GM18873 (cell line): Measurements from ENCODE around the gene CASQ1.

Experiments
- ATAC-seq: cut with Tn5 transposase; IDR thresholded peaks from one replicate; pipeline ENCODE4 v1.9.1; 2021; ENCODE audit warnings: mild to moderate bottlenecking, moderate library complexity, moderate number of reproducible peaks; ENCODE audit not compliant: unreplicated experiment, low FRiP score

The CASQ1 gene

GRCh38 chr1:160222546-160222945 lies 32.2 kb downstream of the CASQ1 start:
- ATAC-seq = no peak

GRCh38 chr1:160224606-160225005 lies 34.2 kb downstream of the CASQ1 start:
- no peak for ATAC-seq

DNA sequence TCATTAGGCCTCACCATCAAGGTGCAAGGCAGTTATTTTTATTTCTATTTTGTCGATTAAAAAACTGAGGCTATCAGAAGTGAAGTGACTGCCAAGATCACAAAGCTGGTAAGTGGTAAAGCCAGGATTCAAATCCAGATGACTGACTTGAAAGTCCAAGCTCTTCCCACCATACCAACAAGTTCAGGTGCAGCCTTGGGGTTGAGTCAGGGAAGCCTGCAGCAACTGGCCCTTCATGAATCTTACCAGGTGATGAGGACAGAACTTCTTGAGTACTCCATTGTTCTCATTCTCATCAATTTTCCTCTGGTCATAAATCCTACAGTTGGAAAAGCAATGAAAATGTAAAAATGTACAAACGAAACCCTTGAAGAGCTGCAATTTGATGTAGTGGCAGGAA lies 35.0 kb downstream of the CASQ1 start:
- ATAC-seq = no peak

- no peak for ATAC-seq
Measured at GRCh38 chr1:160226623-160227022, 36.2 kb downstream of the CASQ1 start.

DNA sequence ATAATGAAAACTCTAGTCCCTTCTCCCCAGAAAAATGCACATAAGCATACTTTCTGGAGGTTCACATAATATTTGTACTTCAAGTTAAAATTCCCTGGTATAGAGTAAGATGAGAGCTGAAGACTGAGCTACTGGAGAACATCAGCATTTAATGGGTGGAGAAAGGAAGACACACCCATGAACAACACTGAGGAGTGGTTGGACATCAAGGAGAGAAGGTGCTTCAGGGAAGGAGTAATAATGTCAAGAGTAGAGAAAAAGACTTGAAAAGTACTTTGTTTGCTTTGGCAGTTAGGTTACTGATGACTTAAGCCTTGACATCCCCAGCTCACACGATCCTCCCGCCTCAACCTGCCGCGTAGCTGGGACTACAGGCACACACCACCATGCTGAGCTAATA lies 36.7 kb downstream of the CASQ1 start:
- no peak for ATAC-seq

DNA sequence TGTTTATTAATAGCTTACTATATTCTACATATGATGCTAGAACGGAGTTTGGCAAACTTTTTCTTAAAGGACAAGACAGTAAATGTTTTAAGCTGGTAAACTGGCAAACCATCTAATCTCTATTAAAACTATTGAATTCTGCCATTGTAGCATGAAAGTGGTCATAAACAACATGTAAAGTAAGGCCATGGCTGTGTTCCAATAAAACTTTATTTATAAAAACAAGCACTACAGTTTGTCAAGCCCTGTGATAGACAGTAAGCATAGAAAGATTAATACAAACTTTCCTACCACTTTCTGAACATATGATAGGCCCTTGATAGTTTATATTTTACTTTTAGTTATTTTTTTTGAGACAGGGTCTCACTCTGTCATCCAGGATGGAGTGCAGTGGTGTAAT lies 37.2 kb downstream of the CASQ1 start:
- ATAC-seq = no peak

DNA sequence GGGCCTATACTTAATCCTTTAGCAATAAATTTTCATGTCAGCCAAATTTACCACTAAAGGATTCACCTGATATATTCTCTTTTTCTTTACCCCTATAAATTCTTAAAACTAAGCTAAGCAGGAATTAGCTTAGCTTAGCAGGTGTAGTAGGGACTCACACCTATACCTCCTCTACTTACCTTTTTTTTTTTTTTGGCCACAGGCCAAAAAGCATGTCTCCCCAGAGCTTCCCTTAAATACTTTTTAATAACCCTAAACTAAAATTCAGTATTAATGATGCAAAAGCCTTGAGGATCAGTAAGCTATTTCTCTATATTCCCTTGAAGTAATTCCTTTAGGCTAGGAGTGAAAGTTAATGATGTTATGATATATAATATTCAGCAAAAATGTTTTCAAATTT lies 38.1 kb downstream of the CASQ1 start:
- no peak for ATAC-seq

DNA sequence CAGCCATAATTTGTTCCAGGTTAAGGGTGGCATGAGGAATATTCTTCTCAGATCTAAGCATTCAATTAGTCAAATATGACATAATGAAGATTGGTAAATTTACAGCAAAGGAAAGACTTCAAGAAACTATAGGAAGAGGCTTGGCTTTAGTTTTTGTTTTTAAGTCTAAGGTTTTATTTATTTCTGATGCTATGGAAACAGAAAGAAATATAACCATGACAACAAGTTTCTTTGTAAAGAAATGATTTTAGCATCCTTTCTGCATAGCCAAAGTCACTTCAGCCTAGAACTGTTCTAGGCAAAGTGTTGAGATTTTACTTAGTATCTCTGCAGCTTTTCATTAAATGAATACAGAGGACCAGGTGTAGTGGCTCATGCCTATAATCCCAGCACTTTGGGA lies 42.5 kb downstream of the CASQ1 start:
- no peak for ATAC-seq

DNA sequence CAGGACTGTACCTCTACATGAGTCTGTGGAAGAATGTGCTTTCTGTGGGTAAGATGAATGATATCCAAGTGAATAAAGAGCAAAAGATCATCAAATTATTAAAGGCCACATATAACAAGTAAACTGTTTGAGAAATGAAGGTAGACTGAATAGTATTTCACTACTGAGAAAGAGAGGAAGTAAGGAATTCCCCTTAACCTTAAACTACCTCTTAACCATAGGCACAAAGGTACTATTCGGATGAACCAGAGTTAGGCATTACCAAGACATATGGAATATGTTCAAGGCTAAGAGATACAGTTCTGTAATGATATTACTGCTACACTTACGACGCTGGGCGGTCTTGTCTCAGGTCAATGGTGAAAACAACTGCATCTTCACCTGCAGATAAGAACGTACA lies 46.4 kb downstream of the CASQ1 start:
- ATAC-seq = no peak

GRCh38 chr1:160237558-160237957 lies 47.2 kb downstream of the CASQ1 start:
- no peak for ATAC-seq

GRCh38 chr1:160238408-160238807 lies 48.0 kb downstream of the CASQ1 start:
- ATAC-seq = no peak

DNA sequence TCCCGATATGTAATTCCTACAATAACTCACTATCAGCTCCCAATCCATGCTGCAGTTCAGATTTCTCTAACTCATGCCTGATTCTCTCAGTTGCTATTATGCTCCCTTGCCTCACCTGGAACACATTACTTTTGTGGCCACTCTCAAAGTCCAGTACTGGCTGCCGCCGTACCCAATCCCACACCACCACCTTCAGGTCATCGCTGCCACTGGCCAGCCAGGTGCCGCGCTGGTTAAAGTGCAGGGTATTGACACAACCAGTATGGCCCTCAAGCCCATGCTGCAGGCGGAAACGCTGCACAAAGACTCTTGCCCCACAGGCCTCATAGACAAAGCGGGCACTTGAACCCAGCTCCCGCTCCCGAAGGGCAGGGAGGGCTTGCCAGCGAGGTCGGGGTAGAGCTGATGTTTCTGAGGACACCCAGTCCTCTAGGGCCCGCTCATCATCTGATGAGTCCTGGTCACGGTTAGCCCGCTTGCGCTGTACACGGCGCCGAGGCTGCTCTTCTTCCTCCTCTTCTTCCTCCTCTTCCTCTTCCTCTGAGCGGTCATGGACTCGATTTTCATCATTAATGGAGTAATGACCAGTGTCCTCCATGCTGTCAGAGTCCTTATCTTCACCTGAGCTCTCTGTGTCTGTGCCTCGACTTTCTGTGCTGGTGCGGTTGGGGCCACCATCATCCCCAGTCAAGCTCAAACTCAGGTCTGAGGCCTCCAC lies 49.4 kb downstream of the CASQ1 start:
- no peak for ATAC-seq

DNA sequence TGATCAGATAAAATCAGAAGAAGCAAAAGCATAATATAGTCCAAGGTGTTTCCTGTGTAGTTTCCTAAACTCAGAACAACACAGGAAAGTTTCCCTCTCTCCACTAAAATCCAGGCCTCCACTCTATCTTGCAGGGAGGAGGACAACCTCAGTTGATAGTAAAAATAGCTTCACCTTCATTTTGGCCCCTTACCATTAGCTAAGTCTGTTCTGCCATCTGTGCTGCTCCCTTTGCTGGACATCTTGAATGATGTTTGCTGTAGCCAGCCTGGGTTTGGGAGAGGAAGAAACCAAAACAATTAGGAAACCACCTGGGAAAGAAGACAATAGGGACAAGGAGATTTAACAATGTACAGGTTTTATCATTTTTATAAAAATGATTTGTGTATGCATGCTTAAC lies 53.4 kb downstream of the CASQ1 start:
- no peak for ATAC-seq

GRCh38 chr1:160244209-160244608 lies 53.8 kb downstream of the CASQ1 start:
- no peak for ATAC-seq

DNA sequence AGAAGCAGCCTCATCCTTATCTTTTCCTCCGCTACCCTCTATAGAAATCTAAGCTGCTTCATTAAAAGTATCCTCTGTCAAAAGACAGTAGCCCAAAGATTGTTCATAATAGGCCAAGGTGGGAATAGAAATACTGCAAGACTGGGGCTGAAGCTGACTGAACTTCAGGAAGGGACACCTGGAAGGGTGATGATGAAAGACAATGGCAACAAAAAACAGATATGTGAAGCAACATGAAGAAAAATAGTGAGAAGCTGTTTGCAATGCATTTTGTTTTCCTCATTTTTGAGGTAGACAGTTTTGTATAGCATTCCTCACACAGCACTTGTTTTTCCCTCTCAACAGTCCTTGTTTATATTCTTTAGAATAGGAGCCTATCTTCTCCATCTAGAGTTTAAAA lies 55.1 kb downstream of the CASQ1 start:
- no peak for ATAC-seq

- no peak for ATAC-seq
Measured at GRCh38 chr1:160247053-160247452, 56.7 kb downstream of the CASQ1 start.

DNA sequence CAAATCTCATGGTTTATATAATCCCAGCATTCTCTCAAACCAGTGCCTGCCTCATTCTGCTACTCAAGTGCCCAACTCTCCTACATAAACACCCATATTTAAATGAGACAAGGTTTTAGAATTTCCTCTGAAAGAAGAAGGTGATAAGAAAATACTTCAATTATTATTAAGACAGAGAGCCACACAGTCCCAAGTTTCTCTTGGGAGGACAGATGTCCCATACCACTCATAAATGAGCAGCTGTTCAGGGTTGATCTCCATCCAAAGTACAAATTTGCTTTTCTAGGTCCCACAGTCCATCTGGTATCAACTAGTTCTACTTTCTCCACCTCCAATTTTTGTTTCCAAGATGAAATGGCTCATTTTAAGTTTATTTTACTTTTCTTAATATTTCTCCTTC lies 60.6 kb downstream of the CASQ1 start:
- ATAC-seq = no peak
